HepG2 (cell line): ENCODE results near the gene P3H4. TPM values are rescaled to one million over a fixed set of nuclear protein-coding genes. Genes with fewer than 3 reads are reported as not detected.

ENCODE experiments used
- HDAC1 ChIP-seq: sonication (generic); formaldehyde crosslinking; IDR thresholded peaks from 2 replicates; pipeline ENCODE4 v1.5.1; 2020; ENCODE audit warnings: mild to moderate bottlenecking, missing genetic modification reagents
- KDM2A ChIP-seq: sonication (generic); formaldehyde crosslinking; IDR thresholded peaks from 2 replicates; pipeline ENCODE4 v1.4.0; 2020; ENCODE audit warnings: low read depth, missing genetic modification reagents, borderline replicate concordance
- MZF1 ChIP-seq: sonication (generic); formaldehyde crosslinking; IDR thresholded peaks from 2 replicates; pipeline ENCODE4 v1.8.1; 2023; ENCODE audit warnings: mild to moderate bottlenecking, missing genetic modification reagents, borderline replicate concordance
- SOX6 ChIP-seq, 2 experiments: fragments of 450-650 bp in 1 of 2; sonication (generic) in 1 of 2; formaldehyde crosslinking in 1 of 2; IDR thresholded peaks; 2 replicates each; pipeline versions ENCODE4 v1.4.0 to v1.6.1; 2017 to 2020; ENCODE audit warnings: antibody characterized with exemption in 1 of 2, mild to moderate bottlenecking in 1 of 2, missing genetic modification reagents in 1 of 2
- XRCC5 ChIP-seq: fragments of 200-400 bp; formaldehyde crosslinking; optimal IDR thresholded peaks from 2 replicates; pipeline ENCODE3; 2017; ENCODE audit warnings: mild to moderate bottlenecking, low read length
- ZC3H13 ChIP-seq: sonication (generic); formaldehyde crosslinking; IDR thresholded peaks from 2 replicates; pipeline ENCODE4 v1.8.1; 2023; ENCODE audit warnings: mild to moderate bottlenecking, missing genetic modification reagents, moderate library complexity
- ZNF343 ChIP-seq: sonication (generic); formaldehyde crosslinking; IDR thresholded peaks from 2 replicates; pipeline ENCODE4 v1.4.0; 2020; ENCODE audit warnings: mild to moderate bottlenecking, missing genetic modification reagents
- ZNF564 ChIP-seq: sonication (generic); formaldehyde crosslinking; IDR thresholded peaks from 2 replicates; pipeline ENCODE4 v1.8.1; 2023; ENCODE audit warnings: mild to moderate bottlenecking, missing genetic modification reagents
- ZNF605 ChIP-seq: sonication (generic); formaldehyde crosslinking; IDR thresholded peaks from 2 replicates; pipeline ENCODE4 v1.8.0; 2022; ENCODE audit warnings: mild to moderate bottlenecking, missing genetic modification reagents
- ZNF674 ChIP-seq: sonication (generic); formaldehyde crosslinking; IDR thresholded peaks from 2 replicates; pipeline ENCODE4 v1.5.0; 2020; ENCODE audit warnings: low read depth, mild to moderate bottlenecking, missing genetic modification reagents
- ZNF891 ChIP-seq: sonication (generic); formaldehyde crosslinking; IDR thresholded peaks from 2 replicates; pipeline ENCODE4 v1.5.0; 2020; ENCODE audit warnings: mild to moderate bottlenecking, missing genetic modification reagents
- polyA plus RNA-seq, 8 experiments: library from polyadenylated mRNA; depleted of rRNA in 3 of 8; stranded (reverse) in 7 of 8; unstranded in 1 of 8; fragments of >200 nt; fragmentation: Illumina TruSeq in 4 of 8; extraction: Trizol in 4 of 8; gene quantifications; 2 replicates each; pipeline versions ENCODE4 v1.2.1 to v1.2.3, GENCODE V29; 2011 to 2016; ENCODE audit warnings: low read depth in 4 of 8, missing spikeins in 1 of 8, mixed read lengths in 1 of 8; ENCODE audit not compliant: insufficient read depth in 1 of 8
- total RNA-seq, 5 experiments: library from RNA; depleted of rRNA; stranded (reverse); fragments of >200 nt; fragmentation: Illumina TruSeq; extraction: Trizol; gene quantifications; 2 replicates each; pipeline ENCODE4 v1.2.3, GENCODE V29; 2016; ENCODE audit warnings: low read depth in 1 of 5
- TF ChIP-seq, protein P1 (sequence below): sonication (generic); formaldehyde crosslinking; IDR thresholded peaks from 2 replicates; pipeline ENCODE4 v1.4.0; 2020; ENCODE audit warnings: missing genetic modification reagents, mild to moderate bottlenecking, borderline replicate concordance
- TF ChIP-seq, protein P2 (sequence below): IDR thresholded peaks from 2 replicates; pipeline ENCODE4 v1.4.0; 2020; ENCODE audit warnings: mild to moderate bottlenecking, missing genetic modification reagents
- TF ChIP-seq, protein P3 (sequence below): sonication (generic); formaldehyde crosslinking; IDR thresholded peaks from 2 replicates; pipeline ENCODE4 v1.9.0; 2021; ENCODE audit warnings: missing genetic modification reagents, borderline replicate concordance
- TF ChIP-seq, protein P4 (sequence below): sonication (generic); formaldehyde crosslinking; IDR thresholded peaks from 2 replicates; pipeline ENCODE4 v1.5.1; 2020; ENCODE audit warnings: mild to moderate bottlenecking, missing genetic modification reagents, moderate library complexity

The P3H4 gene
- total and polyA plus RNA-seq, 2 of the 13 experiments (the other 11 are each of a cell fraction or from before 2014, with no cell fraction given), result 37.1 to 50.6 TPM

DNA sequence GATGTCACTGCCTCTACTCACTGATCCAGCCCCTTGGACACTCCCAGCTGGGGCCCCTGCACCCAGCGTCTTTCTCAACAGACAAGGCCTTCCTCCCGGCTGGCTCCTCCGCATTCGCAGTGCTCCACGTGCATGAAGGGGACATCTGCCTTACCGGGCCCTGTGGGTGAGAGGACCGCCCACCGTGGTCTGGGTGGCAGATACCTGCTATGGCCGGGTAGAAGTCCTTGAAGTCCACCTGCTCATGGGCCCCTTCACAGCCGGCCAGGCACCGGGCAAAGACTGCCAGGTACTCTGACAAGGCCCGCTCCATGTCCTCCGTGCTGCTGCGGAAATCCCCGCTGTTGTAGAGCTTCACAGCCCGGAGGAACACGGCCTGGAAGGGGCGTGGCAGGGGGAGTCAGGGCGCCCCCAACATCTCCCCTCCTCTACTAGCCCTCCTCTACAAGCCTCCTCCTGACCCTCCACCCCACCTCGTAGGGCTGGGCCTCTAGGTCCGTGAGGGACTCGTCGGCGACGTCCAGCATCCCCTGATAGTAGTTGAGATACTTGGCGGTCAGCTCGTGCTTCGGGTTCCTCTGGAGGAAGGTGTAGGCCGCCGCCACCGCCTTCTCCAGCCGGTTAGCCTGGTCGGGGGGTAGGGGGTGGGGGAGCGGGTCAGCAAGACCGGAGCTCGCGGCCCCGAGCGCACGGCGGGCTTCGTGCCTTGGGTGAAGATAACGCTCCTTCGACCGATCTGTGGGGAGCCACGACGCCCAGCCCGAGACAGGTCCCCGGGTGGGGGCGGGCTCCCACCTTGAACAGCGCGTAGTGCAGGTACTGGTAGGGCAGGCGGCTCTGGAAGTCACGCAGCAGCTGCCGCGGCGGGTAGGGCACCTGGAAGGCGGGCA, 845 bp downstream of the P3H4 start (continued):
- TF ChIP-seq, protein P1, sequence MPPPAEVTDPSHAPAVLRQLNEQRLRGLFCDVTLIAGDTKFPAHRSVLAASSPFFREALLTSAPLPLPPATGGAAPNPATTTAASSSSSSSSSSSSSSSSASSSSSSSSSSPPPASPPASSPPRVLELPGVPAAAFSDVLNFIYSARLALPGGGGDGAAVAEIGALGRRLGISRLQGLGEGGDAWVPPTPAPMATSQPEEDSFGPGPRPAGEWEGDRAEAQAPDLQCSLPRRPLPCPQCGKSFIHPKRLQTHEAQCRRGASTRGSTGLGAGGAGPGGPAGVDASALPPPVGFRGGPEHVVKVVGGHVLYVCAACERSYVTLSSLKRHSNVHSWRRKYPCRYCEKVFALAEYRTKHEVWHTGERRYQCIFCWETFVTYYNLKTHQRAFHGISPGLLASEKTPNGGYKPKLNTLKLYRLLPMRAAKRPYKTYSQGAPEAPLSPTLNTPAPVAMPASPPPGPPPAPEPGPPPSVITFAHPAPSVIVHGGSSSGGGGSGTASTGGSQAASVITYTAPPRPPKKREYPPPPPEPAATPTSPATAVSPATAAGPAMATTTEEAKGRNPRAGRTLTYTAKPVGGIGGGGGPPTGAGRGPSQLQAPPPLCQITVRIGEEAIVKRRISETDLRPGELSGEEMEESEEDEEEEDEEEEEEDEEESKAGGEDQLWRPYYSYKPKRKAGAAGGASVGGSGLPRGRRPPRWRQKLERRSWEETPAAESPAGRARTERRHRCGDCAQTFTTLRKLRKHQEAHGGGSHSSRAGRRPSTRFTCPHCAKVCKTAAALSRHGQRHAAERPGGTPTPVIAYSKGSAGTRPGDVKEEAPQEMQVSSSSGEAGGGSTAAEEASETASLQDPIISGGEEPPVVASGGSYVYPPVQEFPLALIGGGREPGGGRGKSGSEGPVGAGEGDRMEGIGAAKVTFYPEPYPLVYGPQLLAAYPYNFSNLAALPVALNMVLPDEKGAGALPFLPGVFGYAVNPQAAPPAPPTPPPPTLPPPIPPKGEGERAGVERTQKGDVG (CRISPR knock-in tag), result peak; percentile 50; the same call in 1 of the 2 replicates
- TF ChIP-seq ZC3H13 (CRISPR knock-in tag) (peak; percentile 63), HDAC1 (peak; percentile 43; the same call in 1 of the 2 replicates), ZNF605 (CRISPR knock-in tag) (peak; percentile 58; the same call in 1 of the 2 replicates), ZNF343 (peak; percentile 30; the same call in 1 of the 2 replicates), ZNF674 (CRISPR knock-in tag) (no peak), KDM2A (CRISPR knock-in tag) (peak; percentile 4), MZF1 (CRISPR knock-in tag) (peak; percentile 28; the same call in 1 of the 2 replicates), ZNF891 (peak; percentile 42; the same call in 1 of the 2 replicates), SOX6 (IDR thresholded peaks at IDR 0.05) (no peak), SOX6 (CRISPR knock-in tag; IDR thresholded peaks at IDR 0.05) (0 out of 2 replicates have a peak, but pooled peaks have one; percentile 11), ZNF564 (CRISPR knock-in tag) (peak; percentile 100), XRCC5 (peak; percentile 75)
- TF ChIP-seq, protein P2, sequence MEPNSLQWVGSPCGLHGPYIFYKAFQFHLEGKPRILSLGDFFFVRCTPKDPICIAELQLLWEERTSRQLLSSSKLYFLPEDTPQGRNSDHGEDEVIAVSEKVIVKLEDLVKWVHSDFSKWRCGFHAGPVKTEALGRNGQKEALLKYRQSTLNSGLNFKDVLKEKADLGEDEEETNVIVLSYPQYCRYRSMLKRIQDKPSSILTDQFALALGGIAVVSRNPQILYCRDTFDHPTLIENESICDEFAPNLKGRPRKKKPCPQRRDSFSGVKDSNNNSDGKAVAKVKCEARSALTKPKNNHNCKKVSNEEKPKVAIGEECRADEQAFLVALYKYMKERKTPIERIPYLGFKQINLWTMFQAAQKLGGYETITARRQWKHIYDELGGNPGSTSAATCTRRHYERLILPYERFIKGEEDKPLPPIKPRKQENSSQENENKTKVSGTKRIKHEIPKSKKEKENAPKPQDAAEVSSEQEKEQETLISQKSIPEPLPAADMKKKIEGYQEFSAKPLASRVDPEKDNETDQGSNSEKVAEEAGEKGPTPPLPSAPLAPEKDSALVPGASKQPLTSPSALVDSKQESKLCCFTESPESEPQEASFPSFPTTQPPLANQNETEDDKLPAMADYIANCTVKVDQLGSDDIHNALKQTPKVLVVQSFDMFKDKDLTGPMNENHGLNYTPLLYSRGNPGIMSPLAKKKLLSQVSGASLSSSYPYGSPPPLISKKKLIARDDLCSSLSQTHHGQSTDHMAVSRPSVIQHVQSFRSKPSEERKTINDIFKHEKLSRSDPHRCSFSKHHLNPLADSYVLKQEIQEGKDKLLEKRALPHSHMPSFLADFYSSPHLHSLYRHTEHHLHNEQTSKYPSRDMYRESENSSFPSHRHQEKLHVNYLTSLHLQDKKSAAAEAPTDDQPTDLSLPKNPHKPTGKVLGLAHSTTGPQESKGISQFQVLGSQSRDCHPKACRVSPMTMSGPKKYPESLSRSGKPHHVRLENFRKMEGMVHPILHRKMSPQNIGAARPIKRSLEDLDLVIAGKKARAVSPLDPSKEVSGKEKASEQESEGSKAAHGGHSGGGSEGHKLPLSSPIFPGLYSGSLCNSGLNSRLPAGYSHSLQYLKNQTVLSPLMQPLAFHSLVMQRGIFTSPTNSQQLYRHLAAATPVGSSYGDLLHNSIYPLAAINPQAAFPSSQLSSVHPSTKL (CRISPR knock-in tag), result peak; percentile 17; the same call in 1 of the 2 replicates
- TF ChIP-seq, protein P3, sequence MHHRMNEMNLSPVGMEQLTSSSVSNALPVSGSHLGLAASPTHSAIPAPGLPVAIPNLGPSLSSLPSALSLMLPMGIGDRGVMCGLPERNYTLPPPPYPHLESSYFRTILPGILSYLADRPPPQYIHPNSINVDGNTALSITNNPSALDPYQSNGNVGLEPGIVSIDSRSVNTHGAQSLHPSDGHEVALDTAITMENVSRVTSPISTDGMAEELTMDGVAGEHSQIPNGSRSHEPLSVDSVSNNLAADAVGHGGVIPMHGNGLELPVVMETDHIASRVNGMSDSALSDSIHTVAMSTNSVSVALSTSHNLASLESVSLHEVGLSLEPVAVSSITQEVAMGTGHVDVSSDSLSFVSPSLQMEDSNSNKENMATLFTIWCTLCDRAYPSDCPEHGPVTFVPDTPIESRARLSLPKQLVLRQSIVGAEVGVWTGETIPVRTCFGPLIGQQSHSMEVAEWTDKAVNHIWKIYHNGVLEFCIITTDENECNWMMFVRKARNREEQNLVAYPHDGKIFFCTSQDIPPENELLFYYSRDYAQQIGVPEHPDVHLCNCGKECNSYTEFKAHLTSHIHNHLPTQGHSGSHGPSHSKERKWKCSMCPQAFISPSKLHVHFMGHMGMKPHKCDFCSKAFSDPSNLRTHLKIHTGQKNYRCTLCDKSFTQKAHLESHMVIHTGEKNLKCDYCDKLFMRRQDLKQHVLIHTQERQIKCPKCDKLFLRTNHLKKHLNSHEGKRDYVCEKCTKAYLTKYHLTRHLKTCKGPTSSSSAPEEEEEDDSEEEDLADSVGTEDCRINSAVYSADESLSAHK (CRISPR knock-in tag), result no peak
- TF ChIP-seq, protein P4, sequence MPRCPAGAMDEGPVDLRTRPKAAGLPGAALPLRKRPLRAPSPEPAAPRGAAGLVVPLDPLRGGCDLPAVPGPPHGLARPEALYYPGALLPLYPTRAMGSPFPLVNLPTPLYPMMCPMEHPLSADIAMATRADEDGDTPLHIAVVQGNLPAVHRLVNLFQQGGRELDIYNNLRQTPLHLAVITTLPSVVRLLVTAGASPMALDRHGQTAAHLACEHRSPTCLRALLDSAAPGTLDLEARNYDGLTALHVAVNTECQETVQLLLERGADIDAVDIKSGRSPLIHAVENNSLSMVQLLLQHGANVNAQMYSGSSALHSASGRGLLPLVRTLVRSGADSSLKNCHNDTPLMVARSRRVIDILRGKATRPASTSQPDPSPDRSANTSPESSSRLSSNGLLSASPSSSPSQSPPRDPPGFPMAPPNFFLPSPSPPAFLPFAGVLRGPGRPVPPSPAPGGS (CRISPR knock-in tag), result no peak
